H1 (cell line): ENCODE data around the gene COL10A1.

Experiments
- EZH2 ChIP-seq: fragments of 200-600 bp; sonication (generic); IDR thresholded peaks from 2 replicates; pipeline ENCODE4 v1.7.1; 2012; ENCODE audit warnings: low read depth, mild to moderate bottlenecking, moderate library complexity, low read length, inconsistent platforms; ENCODE audit not compliant: severe bottlenecking
- JUN ChIP-seq: IDR thresholded peaks from 2 replicates; pipeline ENCODE4 v1.6.1; 2011; ENCODE audit warnings: low read depth, mild to moderate bottlenecking, improper control_type of control experiment, low read length
- POLR2A ChIP-seq, 2 experiments: IDR thresholded peaks; 1 replicate in 1 of 2; 2 replicates in 1 of 2; pipeline ENCODE4 v1.6.1; 2011; ENCODE audit warnings: low read depth in 2 of 2, low read length in 2 of 2, mild to moderate bottlenecking in 2 of 2; ENCODE audit errors: control extremely low read depth in 1 of 2
- RAD21 ChIP-seq, 2 experiments: IDR thresholded peaks in 1 of 2; conservative IDR thresholded peaks in 1 of 2; 2 replicates each; pipeline ENCODE4 v1.6.1; 2011; ENCODE audit warnings: low read depth in 2 of 2, low read length in 2 of 2, improper control_type of control experiment in 1 of 2, inconsistent platforms in 1 of 2, mild to moderate bottlenecking in 1 of 2, moderate library complexity in 1 of 2
- TF ChIP-seq, protein P1 (sequence below), 3 experiments: IDR thresholded peaks; 1 replicate in 2 of 3; 2 replicates in 1 of 3; pipeline versions ENCODE4 v1.5.1 to v1.6.1; 2011; ENCODE audit warnings: low read length in 3 of 3, mild to moderate bottlenecking in 3 of 3, inconsistent platforms in 2 of 3, low read depth in 1 of 3, moderate library complexity in 1 of 3; ENCODE audit not compliant: insufficient read depth in 1 of 3; ENCODE audit errors: control extremely low read depth in 1 of 3

DNA sequence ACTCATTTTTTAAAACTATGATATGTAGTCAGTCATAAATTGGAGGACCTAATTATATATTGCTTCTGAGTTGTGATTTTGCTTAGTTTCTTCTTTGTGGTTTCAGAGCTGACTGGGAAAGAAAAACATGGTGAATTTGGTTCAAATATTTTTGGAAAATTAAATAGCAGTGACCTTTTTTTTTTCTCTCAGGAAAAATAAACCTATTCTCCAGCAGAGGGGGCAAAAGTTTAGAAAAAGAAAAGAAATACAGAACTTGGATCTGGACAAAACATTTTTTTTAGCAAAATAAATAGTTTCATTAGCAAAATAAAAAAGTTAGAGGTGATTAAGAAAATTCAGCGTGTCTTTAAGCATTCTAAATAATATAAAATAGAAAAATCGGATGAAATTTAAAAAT is 10.2 kb downstream of the COL10A1 start:
- no peak for TF ChIP-seq JUN
- no peak for TF ChIP-seq EZH2
- TF ChIP-seq, protein P1, sequence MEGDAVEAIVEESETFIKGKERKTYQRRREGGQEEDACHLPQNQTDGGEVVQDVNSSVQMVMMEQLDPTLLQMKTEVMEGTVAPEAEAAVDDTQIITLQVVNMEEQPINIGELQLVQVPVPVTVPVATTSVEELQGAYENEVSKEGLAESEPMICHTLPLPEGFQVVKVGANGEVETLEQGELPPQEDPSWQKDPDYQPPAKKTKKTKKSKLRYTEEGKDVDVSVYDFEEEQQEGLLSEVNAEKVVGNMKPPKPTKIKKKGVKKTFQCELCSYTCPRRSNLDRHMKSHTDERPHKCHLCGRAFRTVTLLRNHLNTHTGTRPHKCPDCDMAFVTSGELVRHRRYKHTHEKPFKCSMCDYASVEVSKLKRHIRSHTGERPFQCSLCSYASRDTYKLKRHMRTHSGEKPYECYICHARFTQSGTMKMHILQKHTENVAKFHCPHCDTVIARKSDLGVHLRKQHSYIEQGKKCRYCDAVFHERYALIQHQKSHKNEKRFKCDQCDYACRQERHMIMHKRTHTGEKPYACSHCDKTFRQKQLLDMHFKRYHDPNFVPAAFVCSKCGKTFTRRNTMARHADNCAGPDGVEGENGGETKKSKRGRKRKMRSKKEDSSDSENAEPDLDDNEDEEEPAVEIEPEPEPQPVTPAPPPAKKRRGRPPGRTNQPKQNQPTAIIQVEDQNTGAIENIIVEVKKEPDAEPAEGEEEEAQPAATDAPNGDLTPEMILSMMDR (IDR thresholded peaks at IDR 0.05; ENCODE audit: control extremely low read depth in 1 of 3, insufficient read depth in 1 of 3, low read depth in 1 of 3, low read length in 3 of 3) = peak in 1 of 3 experiments; percentile 13; a peak in 1 of 4 replicates
- no peak for TF ChIP-seq POLR2A (IDR thresholded peaks at IDR 0.05; ENCODE audit: control extremely low read depth in 1 of 2, low read depth in 2 of 2, low read length in 2 of 2)
- TF ChIP-seq RAD21 (IDR thresholded peaks at IDR 0.05 in 1 of 2, conservative IDR thresholded peaks at IDR 0.05 in 1 of 2; ENCODE audit: low read depth in 2 of 2, low read length in 2 of 2) = peak in 1 of 2 experiments; percentile 7; a peak in 1 of 4 replicates
